HG02571 (cell line): Measurements from ENCODE around the gene WDR70.
"Not testable (repeated sequence)": the region's sequence is repeated elsewhere in the genome, so short reads cannot be mapped to it uniquely, and the experiment has no call there.

ENCODE experiments used
- ATAC-seq: cut with Tn5 transposase; IDR thresholded peaks from one replicate; pipeline ENCODE4 v1.9.1; 2021; ENCODE audit warnings: mild to moderate bottlenecking, moderate library complexity; ENCODE audit not compliant: unreplicated experiment

WDR70 gene

DNA sequence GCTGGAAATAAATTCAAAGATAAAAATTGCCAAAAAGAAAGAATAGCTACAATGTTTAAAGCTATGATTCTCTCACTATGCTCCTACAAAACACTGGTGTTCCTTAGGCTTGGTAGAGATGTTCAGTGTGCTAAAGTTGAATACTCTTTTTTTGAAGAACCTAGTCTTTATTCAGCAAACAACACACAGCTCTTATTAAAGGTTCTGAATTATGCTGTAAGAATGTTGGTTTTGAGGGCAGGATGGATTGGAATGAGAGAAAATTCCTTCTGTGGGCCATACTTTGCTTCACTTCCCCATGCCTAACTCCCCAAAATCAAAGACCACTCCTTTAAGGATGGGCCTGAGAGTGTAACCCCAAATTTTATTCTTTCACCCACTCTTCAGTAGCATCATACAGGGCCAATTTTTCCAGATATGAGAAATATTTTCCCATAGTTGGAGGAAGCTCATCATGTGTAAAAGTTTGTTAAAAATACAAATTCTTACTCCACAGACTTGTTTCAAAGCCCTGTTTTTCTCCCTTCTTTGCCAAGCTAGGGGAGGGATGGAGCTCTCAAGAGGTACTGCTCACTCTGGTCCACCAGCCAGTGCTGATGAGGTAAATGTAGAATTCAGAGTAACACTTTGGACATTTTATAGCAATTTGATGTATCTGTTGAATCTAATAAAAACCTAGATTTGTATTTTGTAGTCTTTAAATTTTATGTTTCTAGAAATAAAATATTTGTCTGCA, 361.4 kb downstream of the WDR70 start:
- ATAC-seq, result no peak

- no peak for ATAC-seq
Measured at GRCh38 chr5:37742111-37742510, 363.0 kb downstream of the WDR70 start.

DNA sequence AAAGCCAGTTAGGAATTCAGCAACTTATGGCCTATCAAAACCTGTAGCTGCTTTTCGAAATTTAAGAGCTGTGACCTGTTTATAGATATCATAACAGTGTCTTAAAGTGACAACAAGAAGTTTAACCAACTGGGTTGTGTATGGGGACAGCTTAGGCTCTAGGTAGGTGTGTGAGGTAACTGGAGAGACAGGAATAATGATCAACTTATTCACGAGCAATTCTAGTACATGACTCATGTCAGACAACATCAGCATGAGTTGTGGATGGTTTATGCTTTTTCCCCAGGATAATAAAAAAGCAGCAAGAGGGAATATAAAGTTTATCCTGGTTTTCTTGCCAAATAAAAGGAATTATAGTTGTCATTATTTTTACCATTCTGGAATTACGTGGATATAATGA, 372.1 kb downstream of the WDR70 start:
- ATAC-seq, result no peak

DNA sequence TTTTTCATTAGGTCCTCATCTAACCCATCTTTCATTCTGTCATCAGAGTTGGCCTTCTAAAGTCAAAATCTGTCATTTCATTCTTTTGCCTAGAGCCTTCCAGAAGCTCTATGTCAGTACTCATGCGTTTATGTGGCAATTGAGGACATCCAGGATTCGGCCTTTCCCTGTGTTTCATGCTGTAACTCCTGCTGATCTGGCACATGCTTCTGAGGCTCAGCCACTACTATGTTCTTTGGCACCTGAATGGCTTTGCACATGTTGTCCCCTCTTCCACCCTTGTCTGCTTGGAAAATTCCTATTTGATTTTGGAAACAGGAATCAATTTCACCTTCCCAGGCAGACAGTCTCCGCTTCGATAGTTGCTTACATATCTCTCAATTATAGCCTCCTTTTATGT, 375.9 kb downstream of the WDR70 start:
- ATAC-seq, result no peak

- no peak for ATAC-seq
Measured at GRCh38 chr5:37755581-37755980, 376.5 kb downstream of the WDR70 start.

DNA sequence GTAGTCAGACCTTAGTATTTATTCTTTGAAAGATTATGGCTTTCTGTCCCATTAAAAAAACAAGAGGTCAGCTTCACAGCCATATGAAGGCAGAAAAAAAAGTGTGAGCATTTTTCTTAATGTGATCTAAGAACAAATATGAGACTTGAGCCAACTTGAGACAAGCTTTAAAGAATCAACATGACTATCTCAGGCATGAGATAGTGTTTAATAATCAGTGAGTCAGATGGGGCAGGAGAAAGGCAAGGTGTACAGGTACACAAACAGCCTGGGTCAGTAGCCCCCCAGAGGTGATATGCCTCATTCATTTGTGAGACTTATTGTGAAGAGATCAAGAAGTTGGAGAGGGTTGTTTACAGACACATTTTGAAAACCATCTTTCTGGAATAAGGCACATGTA, 377.1 kb downstream of the WDR70 start:
- no peak for ATAC-seq

GRCh38 chr5:37757980-37758582, 379.0 kb downstream of the WDR70 start:
- no peak for ATAC-seq

DNA sequence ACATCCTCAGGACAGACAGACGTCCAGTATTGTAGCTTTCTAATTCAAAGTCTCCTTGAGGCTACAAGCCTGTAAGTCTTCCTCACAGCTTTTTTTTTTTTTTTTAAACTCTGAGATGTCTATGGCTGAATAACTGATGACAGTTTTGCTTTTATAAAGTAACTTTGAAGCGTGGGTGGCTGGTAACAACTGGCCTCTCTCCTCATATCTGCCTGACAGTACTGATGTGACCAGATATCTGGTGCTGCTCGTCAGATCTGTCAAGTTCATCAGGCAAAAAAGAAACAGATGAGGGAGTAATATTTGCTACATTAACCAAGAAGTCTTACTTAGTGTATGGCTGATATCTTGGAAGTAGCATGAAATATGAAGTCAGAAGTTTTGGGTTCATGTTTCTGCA, 388.1 kb downstream of the WDR70 start:
- no peak for ATAC-seq

- ATAC-seq, result no peak
Measured at GRCh38 chr5:37767961-37768360, 388.8 kb downstream of the WDR70 start.

- no peak for ATAC-seq
Measured at GRCh38 chr5:37768371-37768770, 389.3 kb downstream of the WDR70 start.

DNA sequence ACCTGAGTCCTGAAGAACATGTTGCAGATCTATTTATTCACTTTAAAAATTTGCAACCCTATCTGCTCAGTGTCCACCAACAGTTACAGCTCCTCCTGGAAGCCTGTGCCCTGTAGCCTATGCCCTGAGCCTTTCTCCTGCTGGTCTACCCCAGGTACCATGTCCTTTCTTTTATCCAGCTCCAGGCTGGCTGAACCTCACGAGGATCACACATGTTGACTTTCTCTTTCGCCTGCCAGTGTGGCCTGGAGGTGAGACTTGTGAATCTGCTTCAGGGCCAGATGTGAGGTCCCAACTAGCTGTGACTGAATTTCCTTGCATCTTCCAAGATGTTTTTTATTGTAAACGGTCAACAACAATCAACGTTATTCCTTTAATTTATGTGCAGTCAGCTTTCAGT, 390.0 kb downstream of the WDR70 start:
- no peak for ATAC-seq

DNA sequence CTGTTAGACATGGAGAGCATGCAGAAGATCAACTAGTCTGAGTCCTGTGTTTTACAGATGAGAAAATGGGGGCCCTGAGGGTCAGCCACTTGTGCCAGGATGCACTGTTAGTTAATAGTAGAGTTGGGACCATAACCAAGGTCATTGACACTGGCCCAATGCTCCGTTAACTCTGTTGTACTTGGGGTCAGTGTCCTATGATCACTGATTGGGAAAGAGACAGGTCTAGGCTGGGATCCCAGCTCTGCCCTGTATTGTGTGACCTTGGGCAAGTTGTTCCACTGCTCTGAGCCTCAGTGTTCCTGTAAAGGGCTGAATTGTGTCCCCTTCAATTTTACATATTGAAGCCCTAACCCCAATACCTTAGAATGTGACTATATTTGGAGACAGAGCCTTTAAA, 390.7 kb downstream of the WDR70 start:
- ATAC-seq, result no peak

- ATAC-seq, result no peak
Measured at GRCh38 chr5:37770786-37771185, 391.7 kb downstream of the WDR70 start.

DNA sequence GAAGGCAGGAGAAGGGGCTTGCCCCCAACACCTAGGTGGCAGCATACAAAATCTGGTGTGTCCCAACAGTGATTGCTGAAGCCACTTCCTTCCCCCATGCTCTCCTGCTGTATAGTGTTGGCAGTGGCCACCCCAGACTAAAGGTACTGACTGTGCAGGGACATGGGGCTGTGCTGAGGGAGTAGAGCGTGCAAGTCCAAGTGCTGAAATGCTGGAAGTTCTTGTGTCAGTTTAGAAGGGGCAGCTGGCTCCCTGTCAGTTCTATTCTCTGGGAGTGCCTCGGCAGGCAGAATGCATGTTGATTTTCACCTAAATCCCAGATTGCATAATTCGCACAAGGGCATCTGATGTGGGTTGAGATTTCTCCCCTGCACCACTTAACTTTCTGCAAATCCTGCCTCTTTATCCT, 392.1 kb downstream of the WDR70 start:
- no peak for ATAC-seq

GRCh38 chr5:37771731-37772130, 392.6 kb downstream of the WDR70 start:
- ATAC-seq, result no peak

GRCh38 chr5:37772255-37772654, 393.1 kb downstream of the WDR70 start:
- no peak for ATAC-seq

- ATAC-seq, result no peak
Measured at GRCh38 chr5:37773809-37774208, 394.7 kb downstream of the WDR70 start.

- ATAC-seq, result no peak
Measured at GRCh38 chr5:37774912-37775483, 395.9 kb downstream of the WDR70 start.

- no peak for ATAC-seq
Measured at GRCh38 chr5:37776826-37777225, 397.7 kb downstream of the WDR70 start.

GRCh38 chr5:37777432-37778130, 398.5 kb downstream of the WDR70 start:
- no peak for ATAC-seq

- ATAC-seq, result not testable (repeated sequence)
Measured at GRCh38 chr5:37781409-37781808, 402.3 kb downstream of the WDR70 start.

GRCh38 chr5:37786416-37786815, 407.3 kb downstream of the WDR70 start:
- no peak for ATAC-seq
